H1 (cell line): ENCODE measurements around the gene PGPEP1. TPM values are rescaled to one million over a fixed set of nuclear protein-coding genes. Genes with fewer than 3 reads are reported as not detected.
A peak's percentile ranks its signal among the peaks of the same experiment; 100 is the strongest.

Experiments
- CTCF ChIA-PET: fragments of 300-600 bp; sonication (Branson Sonifier 250); formaldehyde crosslinking; loops from one replicate; lab custom pipeline; 2021; ENCODE audit not compliant: partially characterized antibody; lab: Charles Lee
- POLR2A ChIA-PET: fragments of 300-600 bp; sonication (Branson Sonifier 250); formaldehyde crosslinking; loops from one replicate; lab custom pipeline; 2021; ENCODE audit warnings: inconsistent platforms; ENCODE audit not compliant: partially characterized antibody; lab: Charles Lee
- DNase-seq, 2 experiments: peaks; one replicate each; pipeline versions ENCODE4 v3.0.0 to v3.0.0-alpha.2; 2010 to 2022; ENCODE audit warnings: low spot score in 2 of 2, low read depth in 1 of 2, mixed read lengths in 1 of 2
- FAIRE-seq: peaks from 2 replicates; lab custom pipeline; 2011; peaks lifted over from hg19 to GRCh38; lab: Jason Lieb, UNC
- H2AFZ ChIP-seq: 2 replicates; pipeline ENCODE4 v1.8.1; 2012; ENCODE audit warnings: low read length, inconsistent platforms
- H2AK5ac ChIP-seq: 2 replicates; pipeline ENCODE4 v1.6.1; 2013; ENCODE audit warnings: low read depth, low read length
- H2BK120ac ChIP-seq: replicated peaks from 2 replicates; pipeline ENCODE3; 2013; ENCODE audit warnings: low read depth, low read length, inconsistent platforms
- H2BK12ac ChIP-seq: 2 replicates; pipeline ENCODE4 v1.6.1; 2013; ENCODE audit warnings: low read depth, low read length
- H2BK15ac ChIP-seq: 2 replicates; pipeline ENCODE4 v1.6.1; 2013; ENCODE audit warnings: low read length
- H2BK20ac ChIP-seq: 2 replicates; pipeline ENCODE4 v1.6.1; 2013; ENCODE audit warnings: low read length
- H2BK5ac ChIP-seq: 2 replicates; pipeline ENCODE4 v1.6.1; 2013; ENCODE audit warnings: low read depth, low read length
- H3K14ac ChIP-seq: 2 replicates; pipeline ENCODE4 v1.6.1; 2013; ENCODE audit warnings: inconsistent platforms; ENCODE audit not compliant: insufficient read length
- H3K18ac ChIP-seq: 2 replicates; pipeline ENCODE4 v1.6.1; 2013; ENCODE audit warnings: low read length; ENCODE audit errors: extremely low read depth
- H3K23ac ChIP-seq: 2 replicates; pipeline ENCODE4 v1.6.1; 2013; ENCODE audit warnings: inconsistent platforms; ENCODE audit not compliant: insufficient read length
- H3K23me2 ChIP-seq: 2 replicates; pipeline ENCODE4 v1.6.1; 2013; ENCODE audit warnings: low read depth, low read length
- H3K27ac ChIP-seq: 2 replicates; pipeline ENCODE4 v1.6.1; 2011; ENCODE audit warnings: low read depth, low read length, inconsistent platforms
- H3K27me3 ChIP-seq, 4 experiments: replicated peaks in 1 of 4; 1 replicate in 1 of 4; 2 replicates in 3 of 4; pipeline versions ENCODE4 v1.6.1 to v1.8.1; 2011 to 2013; ENCODE audit warnings: low read length in 3 of 4, mild to moderate bottlenecking in 3 of 4, inconsistent platforms in 2 of 4, mixed read lengths in 2 of 4, moderate library complexity in 1 of 4; ENCODE audit not compliant: control insufficient read depth in 3 of 4, insufficient read depth in 3 of 4; ENCODE audit errors: extremely low read depth in 1 of 4
- H3K36me3 ChIP-seq, 4 experiments: 2 replicates each; pipeline versions ENCODE4 v1.6.1 to v1.8.1; 2011 to 2013; ENCODE audit warnings: mild to moderate bottlenecking in 4 of 4, low read length in 3 of 4, moderate library complexity in 2 of 4, control low read depth in 1 of 4, inconsistent platforms in 1 of 4; ENCODE audit not compliant: insufficient read depth in 4 of 4, control insufficient read depth in 2 of 4
- H3K4ac ChIP-seq: replicated peaks from 2 replicates; pipeline ENCODE3; 2013; ENCODE audit warnings: low read length, low read depth, mixed read lengths, inconsistent platforms; ENCODE audit not compliant: insufficient read length
- H3K4me1 ChIP-seq, 4 experiments: replicated peaks in 1 of 4; 1 replicate in 1 of 4; 2 replicates in 3 of 4; pipeline versions ENCODE4 v1.6.1 to v1.8.1; 2011 to 2013; ENCODE audit warnings: low read length in 3 of 4, inconsistent platforms in 2 of 4, mixed read lengths in 1 of 4; ENCODE audit not compliant: insufficient read depth in 4 of 4, control insufficient read depth in 3 of 4
- H3K4me2 ChIP-seq, 2 experiments: 2 replicates each; pipeline versions ENCODE4 v1.6.1 to v1.8.1; 2011 to 2013; ENCODE audit warnings: low read depth in 2 of 2, low read length in 2 of 2, control low read depth in 1 of 2, inconsistent platforms in 1 of 2, mild to moderate bottlenecking in 1 of 2; ENCODE audit not compliant: insufficient read depth in 1 of 2
- H3K4me3 ChIP-seq, 4 experiments: fragments of 200-600, 300-600 bp in 1 of 4; sonication (generic), shearing (Covaris generic), sonication (Bioruptor Twin) in 1 of 4; 2 replicates each; pipeline versions ENCODE4 v1.5.1 to v1.8.1; 2011 to 2016; ENCODE audit warnings: low read length in 4 of 4, low read depth in 3 of 4, control low read depth in 2 of 4, inconsistent platforms in 2 of 4, mild to moderate bottlenecking in 2 of 4, mixed read lengths in 1 of 4, moderate library complexity in 1 of 4; ENCODE audit not compliant: insufficient read depth in 2 of 4; ENCODE audit errors: extremely low read depth in 1 of 4
- H3K56ac ChIP-seq: replicated peaks from 2 replicates; pipeline ENCODE3; 2013; ENCODE audit warnings: low read depth, mild to moderate bottlenecking, mixed read lengths, low read length, inconsistent platforms; ENCODE audit not compliant: insufficient read length
- H3K79me1 ChIP-seq: 2 replicates; pipeline ENCODE4 v1.6.1; 2013; ENCODE audit warnings: low read depth, low read length, control low read depth
- H3K79me2 ChIP-seq, 2 experiments: 2 replicates each; pipeline versions ENCODE4 v1.6.1 to v1.8.1; 2012 to 2013; ENCODE audit warnings: low read length in 2 of 2, mild to moderate bottlenecking in 2 of 2, inconsistent platforms in 1 of 2; ENCODE audit not compliant: insufficient read depth in 2 of 2, control insufficient read depth in 1 of 2
- H3K9ac ChIP-seq, 4 experiments: replicated peaks in 1 of 4; 1 replicate in 1 of 4; 2 replicates in 3 of 4; pipeline versions ENCODE4 v1.6.1 to v1.8.1; 2011 to 2013; ENCODE audit warnings: low read depth in 3 of 4, low read length in 3 of 4, control low read depth in 2 of 4, mild to moderate bottlenecking in 2 of 4, moderate library complexity in 2 of 4, inconsistent platforms in 1 of 4; ENCODE audit errors: extremely low read depth in 1 of 4
- H3K9me3 ChIP-seq, 2 experiments: 2 replicates each; pipeline versions ENCODE4 v1.6.1 to v1.8.1; 2012 to 2013; ENCODE audit warnings: mild to moderate bottlenecking in 2 of 2, moderate library complexity in 2 of 2, control low read depth in 1 of 2, inconsistent platforms in 1 of 2, low read depth in 1 of 2, low read length in 1 of 2, mixed read lengths in 1 of 2; ENCODE audit not compliant: insufficient read depth in 2 of 2
- H4K20me1 ChIP-seq, 2 experiments: replicated peaks in 1 of 2; 2 replicates each; pipeline versions ENCODE3 to v1.8.1; 2011 to 2013; ENCODE audit warnings: inconsistent platforms in 2 of 2, low read length in 2 of 2, mild to moderate bottlenecking in 1 of 2; ENCODE audit not compliant: insufficient read depth in 2 of 2, control insufficient read depth in 1 of 2
- H4K5ac ChIP-seq: 2 replicates; pipeline ENCODE4 v1.6.1; 2013; ENCODE audit warnings: low read length, low read depth, mixed read lengths, inconsistent platforms; ENCODE audit not compliant: insufficient read length
- H4K8ac ChIP-seq: 2 replicates; pipeline ENCODE4 v1.8.0; 2013; ENCODE audit warnings: mild to moderate bottlenecking, moderate library complexity, low read length, inconsistent platforms; ENCODE audit not compliant: insufficient read depth; ENCODE audit errors: extremely low read depth
- H4K91ac ChIP-seq: replicated peaks from 2 replicates; pipeline ENCODE3; 2013; ENCODE audit warnings: low read length, mixed read lengths, inconsistent platforms; ENCODE audit not compliant: insufficient read length
- KDM1A ChIP-seq: fragments of 200-600, 300-600 bp; sonication (generic); IDR thresholded peaks from 2 replicates; pipeline ENCODE4 v1.7.1; 2016; ENCODE audit warnings: mild to moderate bottlenecking, low read length, borderline replicate concordance
- SIN3A ChIP-seq, 2 experiments: IDR thresholded peaks in 1 of 2; conservative IDR thresholded peaks in 1 of 2; 2 replicates each; pipeline ENCODE4 v1.6.1; 2011 to 2012; ENCODE audit warnings: low read length in 2 of 2, improper control_type of control experiment in 1 of 2, low read depth in 1 of 2, mild to moderate bottlenecking in 1 of 2
- polyA plus RNA-seq, 7 experiments: library from polyadenylated mRNA; depleted of rRNA in 3 of 7; stranded (reverse) in 5 of 7; unstranded in 2 of 7; fragments of >200 nt in 5 of 7; fragments of 200-250 nt in 2 of 7; gene quantifications; 1 replicate in 5 of 7; 2 replicates in 1 of 7; 4 replicates in 1 of 7; pipeline versions ENCODE4 v1.2.1 to v1.2.3, GENCODE V29; 2011 to 2013; ENCODE audit warnings: missing spikeins in 2 of 7, mixed read lengths in 2 of 7
- total RNA-seq: library from RNA; stranded (reverse); fragmentation: NEBNext Ultra II Directional; extraction: Animal tissue kit (Norgen Biotek cat#: 25700); gene quantifications from 2 replicates; pipeline ENCODE4 v1.2.1, GENCODE V29; 2021

The PGPEP1 gene
- total and polyA plus RNA-seq, 2 of the 8 experiments (the other 6 are each of a cell fraction or from before 2014, with no cell fraction given): 17.0 to 33.4 TPM

DNA sequence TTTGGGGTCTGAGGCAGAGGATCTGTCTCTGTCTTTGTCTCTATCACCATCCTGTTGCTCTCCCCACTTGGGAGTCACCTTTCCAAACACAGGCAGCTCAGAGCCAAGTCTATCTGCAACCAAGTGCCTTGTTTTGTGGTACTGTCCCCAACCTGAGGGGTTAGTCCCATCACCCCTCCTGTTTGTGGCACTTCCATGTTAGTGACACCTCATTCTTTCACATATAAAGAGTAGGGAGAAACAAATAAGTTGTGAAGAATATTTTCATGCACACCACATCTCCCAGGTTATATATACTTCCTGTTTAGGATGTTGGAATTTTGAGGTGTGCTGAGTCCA, 49.3 kb downstream of the PGPEP1 start:
- POLR2A ChIA-PET: interaction anchor here (1.2 to 3.3 kb wide), 3 partner anchors 11 to 23 kb away, joined by 3 to 12 read pairs (median 5); no protein-coding TSS in a partner anchor
- no peak overlapping the region for H2BK120ac ChIP-seq
- H3K4me3 ChIP-seq: no peak overlapping the region

More for the DNA sequence above, 49.3 kb downstream of the PGPEP1 start:
- Histone ChIP-seq H3K27ac (no peak overlapping the region), H3K36me3 (no peaks in the 10 kb centered on the region), H3K23ac (no peak overlapping the region), H3K56ac (no peak overlapping the region), H3K9ac (no peak overlapping the region), H4K91ac (no peak overlapping the region), H3K23me2 (peaks cover 2% of the 10 kb centered on the region; the same call in 1 of the 2 replicates), H3K18ac (no peak overlapping the region), H4K5ac (no peak overlapping the region), H3K4me2 (no peak overlapping the region), H3K79me1 (no peaks in the 10 kb centered on the region), H3K79me2 (no peaks in the 10 kb centered on the region), H2AK5ac (peak overlapping the region; percentile 42; the same call in 1 of the 2 replicates), H2BK5ac (no peak overlapping the region), H2BK20ac (no peak overlapping the region), H3K14ac (no peak overlapping the region), H3K4ac (no peak overlapping the region), H2BK15ac (no peak overlapping the region), H3K9me3 (no peaks in the 10 kb centered on the region), H4K8ac (no peak overlapping the region), H2BK12ac (no peak overlapping the region), H3K27me3 (peaks cover 0 to 23% (median 14%) of the 10 kb centered on the region in 4 experiments; a peak in 6 of 7 replicates), H3K4me1 (peaks cover 3 to 4% (median 3%) of the 10 kb centered on the region in 4 experiments), H2AFZ (no peak overlapping the region), H4K20me1 (no peaks in the 10 kb centered on the region)
- FAIRE-seq: no peak
- TF ChIP-seq SIN3A (conservative IDR thresholded peaks at IDR 0.05 in 1 of 2, IDR thresholded peaks at IDR 0.05 in 1 of 2; ENCODE audit: low read depth in 1 of 2, low read length in 2 of 2) (no peak), KDM1A (peak; percentile 88; the same call in 1 of the 2 replicates)
- DNase-seq: no peak
- CTCF ChIA-PET: interaction anchor here (0.8 to 10.4 kb wide), 12 partner anchors 9 to 112 kb away, joined by 3 to 177 read pairs (median 21); partner anchors contain the start of genes LRRC25 and SSBP4
